KMS-11 (cell line): ENCODE measurements around the gene POU2F3.
A peak's percentile ranks its signal among the peaks of the same experiment; 100 is the strongest.

Experiments
- H2AFZ ChIP-seq: fragments of 200-600 bp; sonication (generic); 2 replicates; pipeline ENCODE4 v1.6.1; 2016; ENCODE audit warnings: antibody characterized with exemption, mixed run types, low read depth
- H3K27ac ChIP-seq: fragments of 200-600 bp; sonication (generic); 2 replicates; pipeline ENCODE4 v1.6.1; 2016; ENCODE audit warnings: mild to moderate bottlenecking, mixed run types
- H3K27me3 ChIP-seq: fragments of 200-600 bp; sonication (generic); 2 replicates; pipeline ENCODE4 v1.6.1; 2017; ENCODE audit warnings: mild to moderate bottlenecking, low read depth, mixed run types, moderate library complexity; ENCODE audit not compliant: insufficient read depth
- H3K36me3 ChIP-seq: fragments of 200-600 bp; sonication (generic); 2 replicates; pipeline ENCODE4 v1.6.1; 2017; ENCODE audit warnings: mild to moderate bottlenecking, mixed run types; ENCODE audit not compliant: insufficient read depth
- H3K4me1 ChIP-seq: fragments of 200-600 bp; sonication (generic); 2 replicates; pipeline ENCODE4 v1.6.1; 2016; ENCODE audit warnings: mild to moderate bottlenecking, low read depth, mixed run types; ENCODE audit not compliant: poor library complexity, severe bottlenecking
- H3K4me2 ChIP-seq: fragments of 200-600 bp; sonication (generic); 2 replicates; pipeline ENCODE4 v1.7.0; 2016; ENCODE audit warnings: mild to moderate bottlenecking, mixed run types
- H3K4me3 ChIP-seq: fragments of 200-600 bp; sonication (generic); IDR thresholded peaks from 2 replicates; pipeline ENCODE4 v1.6.1; 2017; ENCODE audit warnings: low read depth, low read length, mixed read lengths; ENCODE audit not compliant: insufficient read depth
- H3K79me2 ChIP-seq: fragments of 200-600 bp; sonication (generic); 2 replicates; pipeline ENCODE4 v1.6.1; 2016; ENCODE audit warnings: low read depth, mixed run types; ENCODE audit not compliant: insufficient read depth
- H3K9ac ChIP-seq: fragments of 200-600 bp; sonication (generic); 2 replicates; pipeline ENCODE4 v1.6.1; 2016; ENCODE audit warnings: mild to moderate bottlenecking, mixed run types
- H4K20me1 ChIP-seq: fragments of 200-600 bp; sonication (generic); 2 replicates; pipeline ENCODE4 v1.6.1; 2016; ENCODE audit warnings: mild to moderate bottlenecking, mixed run types; ENCODE audit not compliant: insufficient read depth
- CTCF ChIP-seq: fragments of 200-600 bp; sonication (generic); conservative IDR thresholded peaks from 2 replicates; pipeline ENCODE4 v1.6.1; 2017; ENCODE audit warnings: low read depth, mild to moderate bottlenecking, antibody characterized with exemption, low read length, moderate library complexity, mixed read lengths

Gene POU2F3

DNA sequence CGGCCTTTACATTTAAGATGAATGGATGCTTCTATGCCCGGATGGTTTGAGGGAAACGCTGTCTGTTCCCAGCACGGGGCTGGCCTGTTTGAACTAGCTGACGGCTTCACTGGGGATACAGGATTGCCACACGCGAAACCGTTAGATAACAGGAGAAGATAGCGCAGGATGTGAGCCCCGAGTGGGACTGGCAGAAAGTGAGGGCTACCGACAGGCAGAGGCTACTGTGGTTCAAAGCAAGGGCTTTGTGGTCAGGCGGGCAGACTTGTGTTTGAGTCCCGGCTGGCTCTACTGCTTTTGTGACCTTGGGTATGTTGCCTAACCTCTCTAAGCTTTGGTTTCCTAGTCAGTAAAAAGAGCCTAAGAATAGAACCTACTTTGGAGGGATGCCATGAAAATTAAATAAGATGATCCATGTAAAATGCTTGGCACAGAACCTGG lies 31.9 kb upstream of the POU2F3 start:
- Histone ChIP-seq H3K27ac (no peak overlapping the region), H3K36me3 (no peaks in the 10 kb centered on the region), H3K4me3 (no peak overlapping the region), H3K27me3 (no peaks in the 10 kb centered on the region), H3K9ac (no peak overlapping the region), H2AFZ (no peak overlapping the region), H3K4me1 (no peaks in the 10 kb centered on the region), H3K79me2 (no peaks in the 10 kb centered on the region), H3K4me2 (no peak overlapping the region), H4K20me1 (no peaks in the 10 kb centered on the region)
- TF ChIP-seq CTCF, result no peak

GRCh38 chr11:120208777-120209176 lies 31.2 kb upstream of the POU2F3 start:
- no peak for TF ChIP-seq CTCF
- no peak overlapping the region for H3K4me3 ChIP-seq
- H3K36me3 ChIP-seq, result no peaks in the 10 kb centered on the region
- no peaks in the 10 kb centered on the region for H4K20me1 ChIP-seq
- H3K27ac ChIP-seq, result no peak overlapping the region
- no peaks in the 10 kb centered on the region for H3K79me2 ChIP-seq
- H3K27me3 ChIP-seq, result no peaks in the 10 kb centered on the region
- H3K4me2 ChIP-seq, result no peak overlapping the region
- no peak overlapping the region for H2AFZ ChIP-seq
- no peaks in the 10 kb centered on the region for H3K4me1 ChIP-seq
- H3K9ac ChIP-seq, result no peak overlapping the region

DNA sequence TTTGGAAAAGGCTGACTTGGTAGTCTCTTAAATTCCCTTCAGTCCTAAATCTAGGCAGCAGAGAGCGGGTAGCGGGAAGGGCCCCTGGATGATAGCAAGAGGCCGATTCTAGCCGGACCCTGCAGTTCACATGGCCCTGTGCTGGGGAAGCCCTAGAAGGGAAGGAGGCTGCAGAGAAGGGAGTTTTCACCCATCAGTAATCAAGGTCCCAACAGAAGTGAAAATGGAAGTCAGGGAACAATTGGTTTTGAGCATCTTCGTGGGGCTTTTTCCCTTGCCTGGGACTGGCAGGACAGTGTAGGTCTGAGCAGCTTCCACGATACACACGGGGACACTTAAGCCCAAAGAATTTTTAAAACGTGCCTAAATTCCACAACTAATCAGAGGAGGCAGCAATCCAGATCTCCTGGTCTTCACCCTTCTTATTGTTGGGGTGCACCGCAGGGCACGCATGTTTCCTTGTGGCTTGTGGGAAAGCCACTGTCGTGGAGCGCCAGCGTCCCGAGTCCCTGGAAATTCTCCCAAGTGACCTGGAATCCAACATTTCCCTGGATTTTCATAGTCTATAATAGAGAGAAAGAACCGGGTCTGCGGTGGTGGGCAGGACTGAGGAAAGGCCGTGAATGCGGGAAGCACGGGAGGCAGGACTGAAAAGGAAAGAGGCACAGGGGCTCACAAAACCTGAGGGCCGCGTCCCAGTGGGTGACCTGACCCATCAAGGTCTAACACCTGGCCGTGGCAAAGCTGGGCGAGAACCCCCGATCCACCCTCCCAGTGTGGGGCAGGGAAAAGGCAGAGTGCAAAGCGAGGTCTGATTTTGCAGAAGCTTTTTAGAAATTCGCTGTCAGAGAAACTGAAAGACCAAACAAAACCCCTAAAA lies 30.0 kb upstream of the POU2F3 start:
- Histone ChIP-seq H3K79me2 (no peaks in the 10 kb centered on the region), H2AFZ (peak overlapping the region; percentile 90), H3K27ac (peak overlapping the region; percentile 66)

More for the DNA sequence above, 30.0 kb upstream of the POU2F3 start:
- Histone ChIP-seq H3K36me3 (no peaks in the 10 kb centered on the region), H3K4me3 (no peak overlapping the region), H4K20me1 (no peaks in the 10 kb centered on the region), H3K9ac (peak overlapping the region; percentile 85), H3K4me2 (peak overlapping the region; percentile 99), H3K4me1 (no peaks in the 10 kb centered on the region), H3K27me3 (no peaks in the 10 kb centered on the region)
- TF ChIP-seq CTCF, result no peak
